Gastroesophageal sphincter (tissue), 4 donors: Measurements from ENCODE around the gene ZNF333. TPM values are rescaled to one million over a fixed set of nuclear protein-coding genes. Genes with fewer than 3 reads are reported as not detected.

Experiments
- ATAC-seq: fragments of 150-250 bp; one replicate; pipeline ENCODE4 v1.9.1; 2016; ENCODE audit warnings: mild to moderate bottlenecking, moderate library complexity
- H3K27ac ChIP-seq, 4 donors: fragments of 200-600 bp; sonication (generic) in 3 of 4; 1 replicate in 3 of 4; 2 replicates in 1 of 4; pipeline ENCODE4 v1.5.1; 2016 to 2019
- H3K27me3 ChIP-seq: fragments of 200-600 bp; sonication (generic); one replicate; pipeline ENCODE4 v1.5.1; 2019
- H3K36me3 ChIP-seq, 2 donors: fragments of 200-600 bp; sonication (generic); one replicate each; pipeline ENCODE4 v1.5.1; 2019; ENCODE audit warnings: control low read depth in 1 of 2
- H3K4me1 ChIP-seq, 3 donors: fragments of 200-600 bp; sonication (generic); 1 replicate in 2 of 3; 2 replicates in 1 of 3; pipeline ENCODE4 v1.5.1; 2016 to 2019; ENCODE audit warnings: control low read depth in 2 of 3
- H3K4me3 ChIP-seq, 2 donors: fragments of 200-600 bp; sonication (generic); one replicate each; pipeline ENCODE4 v1.5.1; 2019; ENCODE audit warnings: mild to moderate bottlenecking in 1 of 2, moderate library complexity in 1 of 2
- H3K9me3 ChIP-seq, 3 donors: fragments of 200-600 bp; sonication (generic); one replicate each; pipeline ENCODE4 v1.5.1; 2017 to 2019; ENCODE audit warnings: control low read depth in 2 of 3
- EP300 ChIP-seq: sonication (generic); formaldehyde crosslinking; IDR thresholded peaks from one replicate; pipeline ENCODE4 v1.6.1; 2017; ENCODE audit warnings: antibody characterized with exemption, mild to moderate bottlenecking
- POLR2A ChIP-seq, 2 donors: fragments of 450-650 bp; IDR thresholded peaks; one replicate each; pipeline ENCODE4 v1.6.1; 2017; ENCODE audit warnings: antibody characterized with exemption in 2 of 2, mild to moderate bottlenecking in 2 of 2, moderate library complexity in 1 of 2
- POLR2AphosphoS5 ChIP-seq: sonication (generic); formaldehyde crosslinking; IDR thresholded peaks from one replicate; pipeline ENCODE4 v1.6.1; 2017; ENCODE audit warnings: antibody characterized with exemption
- WGBS, 2 donors: methylation state at CpG; one replicate each; pipeline ENCODE4 v1.1.5; 2018; ENCODE audit warnings: low coverage in 1 of 2; 5-methylcytosine and 5-hydroxymethylcytosine counted together
- total RNA-seq, 4 donors: library from RNA; depleted of rRNA; stranded (reverse); fragments of >200 nt; gene quantifications; one replicate each; pipeline ENCODE4 v1.1.0, GENCODE V29; 2016
- TF ChIP-seq, protein P1 (sequence below), 4 experiments: fragments of 200-600 bp in 2 of 4; fragments of 450-650 bp in 2 of 4; sonication (generic) in 1 of 4; IDR thresholded peaks; one replicate each; pipeline ENCODE4 v1.5.1; 2017 to 2019; ENCODE audit warnings: antibody characterized with exemption in 4 of 4, mild to moderate bottlenecking in 2 of 4, moderate library complexity in 2 of 4

Gene ZNF333
- total RNA-seq, 4 donors from 2014 or later: 22.6 to 35.6 (median 28.1) TPM

DNA sequence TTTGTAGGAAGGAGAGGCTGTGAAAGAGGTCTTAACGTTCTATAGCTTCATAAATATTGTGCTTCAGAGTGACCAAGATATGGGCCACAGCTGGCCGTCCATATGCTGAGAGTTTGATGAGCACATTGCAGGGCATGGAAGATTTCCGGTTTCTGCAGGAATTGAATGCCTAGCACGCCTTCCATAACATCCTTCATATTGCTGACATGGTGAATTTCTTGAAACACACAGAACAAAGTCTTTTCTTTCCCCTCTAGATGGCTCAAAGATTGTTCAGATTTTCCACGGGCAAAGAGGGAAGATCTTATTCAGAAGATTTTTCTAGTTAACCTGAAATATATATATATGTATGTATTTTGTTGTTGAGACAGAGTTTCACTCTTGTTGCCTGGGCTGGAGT lies 46.1 kb downstream of the ZNF333 start:
- H3K9me3 ChIP-seq: peaks cover 0 to 5% (median 0%) of the 10 kb centered on the region in 3 donors
- H3K36me3 ChIP-seq: no peaks in the 10 kb centered on the region
- no peaks in the 10 kb centered on the region for H3K4me1 ChIP-seq
- H3K27ac ChIP-seq: no peak overlapping the region
- TF ChIP-seq POLR2A (IDR thresholded peaks at IDR 0.05): no peak
- TF ChIP-seq EP300: no peak
- TF ChIP-seq POLR2AphosphoS5: no peak
- TF ChIP-seq, protein P1, sequence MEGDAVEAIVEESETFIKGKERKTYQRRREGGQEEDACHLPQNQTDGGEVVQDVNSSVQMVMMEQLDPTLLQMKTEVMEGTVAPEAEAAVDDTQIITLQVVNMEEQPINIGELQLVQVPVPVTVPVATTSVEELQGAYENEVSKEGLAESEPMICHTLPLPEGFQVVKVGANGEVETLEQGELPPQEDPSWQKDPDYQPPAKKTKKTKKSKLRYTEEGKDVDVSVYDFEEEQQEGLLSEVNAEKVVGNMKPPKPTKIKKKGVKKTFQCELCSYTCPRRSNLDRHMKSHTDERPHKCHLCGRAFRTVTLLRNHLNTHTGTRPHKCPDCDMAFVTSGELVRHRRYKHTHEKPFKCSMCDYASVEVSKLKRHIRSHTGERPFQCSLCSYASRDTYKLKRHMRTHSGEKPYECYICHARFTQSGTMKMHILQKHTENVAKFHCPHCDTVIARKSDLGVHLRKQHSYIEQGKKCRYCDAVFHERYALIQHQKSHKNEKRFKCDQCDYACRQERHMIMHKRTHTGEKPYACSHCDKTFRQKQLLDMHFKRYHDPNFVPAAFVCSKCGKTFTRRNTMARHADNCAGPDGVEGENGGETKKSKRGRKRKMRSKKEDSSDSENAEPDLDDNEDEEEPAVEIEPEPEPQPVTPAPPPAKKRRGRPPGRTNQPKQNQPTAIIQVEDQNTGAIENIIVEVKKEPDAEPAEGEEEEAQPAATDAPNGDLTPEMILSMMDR (IDR thresholded peaks at IDR 0.05): no peak
- no peaks in the 10 kb centered on the region for H3K27me3 ChIP-seq
- ATAC-seq: no peak
- H3K4me3 ChIP-seq: no peak overlapping the region
- WGBS, 2 donors: 64 to 66% methylated on average over 5 of the region's 5 CpGs

- WGBS, 2 donors: 70 to 91% methylated on average over 4 of the region's 4 CpGs
- H3K4me3 ChIP-seq: no peak overlapping the region
- no peak for ATAC-seq
- peaks cover 0 to 17% (median 0%) of the 10 kb centered on the region in 3 donors for H3K9me3 ChIP-seq
- peaks cover 0 to 13% of the 10 kb centered on the region in 2 donors for H3K36me3 ChIP-seq
- no peak for TF ChIP-seq POLR2A (IDR thresholded peaks at IDR 0.05)
- TF ChIP-seq, protein P1 (IDR thresholded peaks at IDR 0.05): no peak
- TF ChIP-seq POLR2AphosphoS5: no peak
- no peak for TF ChIP-seq EP300
- H3K27me3 ChIP-seq: no peaks in the 10 kb centered on the region
- H3K4me1 ChIP-seq: no peaks in the 10 kb centered on the region
- no peak overlapping the region for H3K27ac ChIP-seq
Observed at GRCh38 chr19:14746886-14747285, 57.0 kb downstream of the ZNF333 start.

- Histone ChIP-seq H3K27me3 (no peaks in the 10 kb centered on the region), H3K4me3 (no peak overlapping the region), H3K4me1 (no peaks in the 10 kb centered on the region), H3K9me3 (peaks cover 0 to 5% (median 0%) of the 10 kb centered on the region in 3 donors), H3K27ac (no peak overlapping the region), H3K36me3 (peaks cover 0 to under 1% of the 10 kb centered on the region in 2 donors)
- ATAC-seq: no peak
- no peak for TF ChIP-seq POLR2A (IDR thresholded peaks at IDR 0.05)
- no peak for TF ChIP-seq POLR2AphosphoS5
- TF ChIP-seq, protein P1 (IDR thresholded peaks at IDR 0.05): no peak
- TF ChIP-seq EP300: no peak
- 56 to 66% methylated on average over 6 of the region's 6 CpGs for WGBS, 2 donors
Observed at GRCh38 chr19:14748601-14749000, 58.8 kb downstream of the ZNF333 start.

- Histone ChIP-seq H3K27ac (no peak overlapping the region), H3K4me3 (no peak overlapping the region), H3K27me3 (peaks cover 33% of the 10 kb centered on the region), H3K36me3 (no peaks in the 10 kb centered on the region), H3K9me3 (peaks cover 0 to 25% (median 0%) of the 10 kb centered on the region in 3 donors), H3K4me1 (no peaks in the 10 kb centered on the region)
- no peak for ATAC-seq
- no peak for TF ChIP-seq POLR2A (IDR thresholded peaks at IDR 0.05)
- no peak for TF ChIP-seq EP300
- no peak for TF ChIP-seq POLR2AphosphoS5
- TF ChIP-seq, protein P1 (IDR thresholded peaks at IDR 0.05): no peak
- WGBS, 2 donors: 14% methylated on average over 16 of the region's 16 CpGs; no CpG with 5 or more reads in 1 of the 2 donors
Observed at GRCh38 chr19:14758816-14759215, 69.0 kb downstream of the ZNF333 start.

DNA sequence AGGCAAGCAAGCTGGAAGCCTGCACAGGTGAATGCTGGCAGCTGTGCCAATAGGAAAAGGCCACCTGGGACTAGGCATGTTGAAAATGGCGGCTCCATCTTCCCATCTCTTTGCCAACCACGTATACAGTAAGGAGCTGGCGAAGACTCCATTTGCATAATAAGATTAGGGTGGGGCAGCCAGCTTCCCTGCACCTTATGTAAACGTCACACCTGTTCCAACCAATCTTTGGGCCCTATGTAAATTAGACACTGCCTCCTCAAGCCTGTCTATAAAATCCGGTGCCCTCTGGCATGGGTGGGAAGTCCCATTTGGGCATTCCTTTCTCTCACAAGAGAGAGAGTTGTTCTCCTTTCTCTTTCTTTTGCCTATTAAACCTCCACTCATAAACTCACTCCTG lies 71.8 kb downstream of the ZNF333 start:
- Histone ChIP-seq H3K4me1 (no peaks in the 10 kb centered on the region), H3K9me3 (peaks cover 0 to 24% (median 0%) of the 10 kb centered on the region in 3 donors), H3K4me3 (no peak overlapping the region), H3K36me3 (no peaks in the 10 kb centered on the region), H3K27me3 (peaks cover 46% of the 10 kb centered on the region), H3K27ac (no peak overlapping the region)
- no peak for ATAC-seq
- TF ChIP-seq POLR2A (IDR thresholded peaks at IDR 0.05) (no peak), POLR2AphosphoS5 (no peak), EP300 (no peak)
- TF ChIP-seq, protein P1 (IDR thresholded peaks at IDR 0.05): no peak
- 63 to 91% methylated on average over 4 to 5 of the region's 5 CpGs for WGBS, 2 donors
